Measurements from ENCODE around the gene TSC22D4.
"Not testable (repeated sequence)": the region's sequence is repeated elsewhere in the genome, so short reads cannot be mapped to it uniquely, and the experiment has no call there.

The TSC22D4 gene

DNA sequence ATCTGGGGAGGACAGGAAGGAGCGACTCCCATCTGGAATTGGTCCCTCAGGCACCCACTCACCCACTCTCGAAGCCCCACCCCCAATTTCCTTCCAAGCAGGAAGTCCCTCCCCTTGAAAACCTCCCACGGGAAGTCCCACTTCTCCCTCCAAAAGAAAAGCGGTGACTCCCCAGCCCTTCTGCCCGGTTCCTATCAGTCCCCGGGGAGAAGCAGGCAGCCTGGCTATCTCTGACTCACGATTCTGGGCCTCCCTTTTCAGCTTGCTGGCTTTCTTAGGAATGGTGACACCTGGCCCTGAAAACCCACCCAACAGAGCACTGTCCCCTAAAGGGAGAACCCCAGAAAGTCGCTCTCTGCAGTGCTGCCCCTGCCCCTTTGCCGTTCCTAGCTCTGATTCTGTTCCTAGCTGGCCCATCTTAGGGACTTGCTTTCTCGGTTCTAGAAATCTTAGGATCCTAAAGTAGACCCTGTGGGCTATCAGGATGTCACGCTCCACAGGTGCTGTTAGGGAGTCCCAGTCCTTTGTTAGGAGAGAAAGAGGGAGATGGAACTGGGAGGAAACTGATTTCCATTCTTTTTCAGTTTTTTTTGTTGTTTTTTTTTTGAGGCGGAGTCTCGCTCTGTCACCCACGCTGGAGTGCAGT is 6.0 kb downstream of the TSC22D4 start:
- no peak for DNase-seq (ENCODE audit: low read depth in 2 of 2)

DNA sequence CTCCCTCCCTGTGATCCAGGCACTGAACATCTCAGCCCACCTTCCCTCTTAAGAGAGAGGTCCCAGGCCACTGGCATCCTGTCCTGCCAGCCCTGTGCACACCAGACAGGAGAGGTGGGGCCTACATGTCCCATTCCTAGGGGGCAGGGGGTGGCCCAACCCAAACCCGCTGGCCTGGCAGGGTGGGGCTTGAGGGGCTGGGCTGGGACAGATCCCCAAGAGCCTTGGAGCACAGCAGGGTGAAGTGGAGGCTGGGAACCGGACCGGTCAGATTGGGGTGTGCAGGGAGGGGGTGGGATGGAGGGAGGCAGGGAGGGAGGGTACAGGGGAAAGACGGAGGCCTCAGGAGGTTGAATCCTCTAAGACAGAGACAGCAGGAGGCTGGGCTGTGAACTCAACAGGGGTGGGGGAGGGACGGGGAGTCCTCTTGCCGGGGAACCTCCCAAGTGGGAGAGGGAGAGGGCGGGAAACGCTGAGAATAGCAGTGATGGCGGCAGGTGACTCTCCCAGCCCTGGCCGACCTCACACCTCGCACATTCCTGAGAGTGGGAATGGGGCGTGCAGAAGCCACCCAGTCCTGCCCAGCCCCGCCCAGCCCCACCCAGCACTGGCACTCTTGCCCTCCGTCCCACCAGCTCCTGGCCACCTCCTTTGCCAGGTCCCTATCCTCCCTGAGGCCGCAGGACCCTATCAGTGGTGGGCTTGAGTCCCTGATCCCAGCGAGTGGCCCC is 6.7 kb downstream of the TSC22D4 start:
- DNase-seq (ENCODE audit: low read depth in 2 of 2): no peak

DNA sequence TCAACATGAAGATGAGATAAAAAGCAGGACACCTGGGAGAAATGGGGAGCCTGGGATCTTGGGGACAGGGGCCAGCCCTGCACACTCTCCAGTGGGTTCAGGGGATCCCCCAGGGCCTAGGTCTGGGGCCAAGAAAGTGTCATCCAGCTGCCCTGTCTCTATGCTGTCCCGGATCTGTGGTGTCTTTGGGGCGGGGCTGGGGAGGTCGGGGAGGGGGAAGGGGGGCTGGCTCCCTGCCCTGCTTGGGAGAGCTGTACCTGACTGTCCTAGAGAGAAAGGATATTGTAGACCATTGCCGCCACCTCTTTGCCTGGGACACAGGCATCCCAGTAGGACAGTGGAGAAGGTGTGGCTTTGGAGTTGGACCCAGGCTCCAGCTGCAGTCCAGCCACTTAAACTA is 8.0 kb downstream of the TSC22D4 start:
- no peak for DNase-seq (ENCODE audit: low read depth in 2 of 2)

DNA sequence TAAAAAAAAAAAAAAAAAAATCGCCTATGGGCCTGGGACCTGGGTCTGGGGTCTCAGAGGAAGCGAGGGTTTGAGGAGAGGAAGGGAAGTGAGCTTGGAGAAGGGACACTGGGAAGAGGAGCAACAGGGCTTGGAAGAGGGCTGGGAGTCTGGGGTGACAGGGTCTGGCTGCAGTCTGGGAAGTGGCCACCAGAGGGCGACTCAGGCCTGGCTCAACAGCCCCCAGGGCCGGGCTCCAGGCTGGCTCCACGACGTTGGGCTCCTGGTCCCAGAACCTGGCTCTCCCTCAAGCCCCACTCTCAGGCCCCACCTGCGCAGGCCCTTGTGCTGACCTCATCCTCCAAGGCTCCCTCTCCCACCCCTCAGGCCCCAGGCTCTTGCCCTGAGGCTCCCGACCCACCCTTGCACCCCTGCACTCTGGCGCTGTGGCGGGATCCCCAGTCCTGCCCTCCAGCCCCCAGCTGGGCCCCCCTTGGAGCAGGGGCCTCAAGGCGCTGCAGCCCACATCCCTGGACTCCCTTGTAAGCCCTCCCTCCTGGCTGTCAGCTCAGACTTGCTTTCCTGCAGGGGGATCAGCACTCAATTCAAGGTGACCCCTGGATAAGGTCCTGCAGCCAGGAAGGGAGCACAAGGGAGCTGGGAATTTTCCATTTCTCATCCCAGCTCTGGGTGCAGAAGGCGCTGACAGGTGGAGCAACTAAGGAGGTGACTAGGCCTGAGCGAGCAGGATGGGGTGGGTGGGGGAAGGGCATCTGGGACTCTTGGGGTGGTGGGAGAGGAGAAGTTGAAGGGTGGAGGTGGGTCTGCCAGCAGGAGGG is 9.6 kb downstream of the TSC22D4 start:
- DNase-seq (ENCODE audit: low read depth in 2 of 2): peak; percentile 50 to 71

DNA sequence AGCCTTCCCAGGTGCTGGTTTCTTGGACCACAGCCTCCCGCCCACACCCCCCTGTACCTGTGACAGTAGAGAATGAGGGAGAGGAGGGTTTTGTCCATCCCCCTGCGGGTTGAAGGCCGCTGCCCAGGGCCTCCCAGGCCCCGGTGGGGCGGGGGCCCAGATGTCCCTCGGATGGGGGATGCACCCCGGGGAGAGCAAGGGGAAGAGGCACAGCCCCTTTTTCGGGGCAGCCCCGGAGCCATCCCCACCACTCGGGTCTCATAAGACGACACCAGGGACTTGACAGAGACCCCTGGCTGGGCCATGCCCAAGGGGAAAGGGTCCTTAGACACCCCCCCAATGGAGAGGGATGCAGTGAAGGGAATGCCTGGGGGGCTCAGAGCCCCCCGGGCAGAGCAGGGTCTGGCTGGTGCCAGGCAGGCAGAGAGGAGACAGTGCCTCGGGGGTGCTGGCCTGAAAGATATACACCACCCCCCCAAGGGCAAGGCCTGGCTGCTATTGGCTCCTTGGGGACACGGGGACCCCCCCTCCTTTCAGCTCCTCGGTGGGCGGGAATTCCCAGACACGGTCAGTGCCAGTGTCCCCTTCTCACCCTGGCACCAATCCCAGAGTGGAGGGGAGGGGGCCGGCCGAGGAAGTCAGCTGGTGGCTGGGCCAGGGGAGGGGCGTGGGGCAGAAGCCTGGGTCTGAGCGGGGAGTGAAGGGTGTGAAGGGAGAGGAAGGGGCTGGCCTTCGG is 11.2 kb downstream of the TSC22D4 start:
- no peak for DNase-seq (ENCODE audit: low read depth in 2 of 2)

DNA sequence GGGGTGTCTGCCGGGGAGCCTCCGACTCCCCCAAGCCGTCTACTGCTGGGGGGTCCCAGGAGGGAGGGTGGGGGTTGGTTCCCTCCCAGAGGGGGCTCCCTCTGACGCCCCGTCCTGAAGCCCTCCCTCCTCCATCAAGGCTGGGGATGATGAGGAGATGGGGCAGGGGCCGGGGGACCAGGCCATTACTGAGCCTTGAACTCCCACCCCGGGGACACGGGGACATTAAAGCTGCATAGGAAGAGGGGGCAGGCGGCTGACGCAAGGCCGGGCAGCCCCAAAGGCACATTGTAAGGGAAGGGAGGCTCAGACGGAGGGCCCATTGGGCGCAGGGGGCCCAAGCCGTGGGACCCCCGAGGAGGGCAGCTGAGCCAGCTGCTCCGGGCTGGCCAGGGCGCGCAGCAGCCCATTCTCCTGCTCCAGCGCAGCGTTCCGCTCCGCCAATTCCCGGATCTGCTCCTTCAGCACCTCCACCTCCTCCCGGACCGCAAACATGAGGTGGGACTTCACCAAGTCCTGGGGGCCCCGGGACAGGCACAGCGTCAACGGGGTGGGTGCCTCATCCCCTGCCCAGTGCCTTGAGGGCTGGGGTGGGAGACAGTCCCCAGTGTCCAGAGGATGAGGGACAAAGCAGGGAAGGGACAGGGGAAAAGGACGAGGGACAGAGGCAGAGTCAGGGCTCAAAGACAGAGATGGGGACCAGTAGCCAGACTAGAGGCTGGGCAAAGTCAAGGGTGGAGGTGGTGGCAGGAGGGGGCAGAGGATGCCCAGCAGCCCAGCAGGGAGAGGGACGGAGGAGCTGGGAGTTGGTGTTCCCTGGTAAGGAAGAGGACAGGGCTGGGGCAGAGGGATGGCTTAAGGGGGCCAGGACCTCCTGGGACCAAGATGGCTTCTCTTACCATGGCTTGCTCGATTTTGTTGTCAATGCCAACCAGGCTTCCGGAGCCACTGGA is 12.1 kb downstream of the TSC22D4 start:
- no peak for DNase-seq (ENCODE audit: low read depth in 2 of 2)

DNA sequence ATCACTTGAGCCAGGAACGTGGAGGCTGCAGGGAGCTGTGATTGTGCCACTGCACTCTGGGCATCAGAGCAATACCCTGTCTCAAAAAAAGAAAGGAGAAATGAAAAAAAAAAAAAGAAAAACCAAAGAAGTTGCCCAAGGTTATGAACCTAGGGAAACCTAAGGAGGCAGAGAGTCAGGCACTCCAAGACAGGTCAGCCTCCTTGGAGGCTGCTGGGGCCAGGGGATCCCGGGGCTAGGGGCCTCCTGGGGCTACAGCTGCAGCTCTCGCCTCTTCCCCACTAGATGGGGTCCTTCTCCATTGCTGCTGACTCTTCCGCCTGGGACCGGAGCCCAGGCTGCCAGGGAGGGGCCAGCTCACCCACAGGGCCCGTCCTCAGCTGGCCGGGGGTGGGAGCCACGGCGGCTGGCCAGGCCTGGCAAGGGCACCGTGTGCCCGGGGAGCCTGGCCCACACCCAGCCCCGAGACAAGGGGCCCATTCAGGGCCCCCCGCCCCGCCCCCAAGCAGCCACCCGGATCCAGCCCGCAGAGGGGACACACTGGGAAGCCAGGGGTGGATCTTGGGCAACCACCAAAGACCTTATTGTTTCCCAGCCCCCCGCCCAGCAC is 13.2 kb downstream of the TSC22D4 start:
- no peak for DNase-seq (ENCODE audit: low read depth in 2 of 2)

DNA sequence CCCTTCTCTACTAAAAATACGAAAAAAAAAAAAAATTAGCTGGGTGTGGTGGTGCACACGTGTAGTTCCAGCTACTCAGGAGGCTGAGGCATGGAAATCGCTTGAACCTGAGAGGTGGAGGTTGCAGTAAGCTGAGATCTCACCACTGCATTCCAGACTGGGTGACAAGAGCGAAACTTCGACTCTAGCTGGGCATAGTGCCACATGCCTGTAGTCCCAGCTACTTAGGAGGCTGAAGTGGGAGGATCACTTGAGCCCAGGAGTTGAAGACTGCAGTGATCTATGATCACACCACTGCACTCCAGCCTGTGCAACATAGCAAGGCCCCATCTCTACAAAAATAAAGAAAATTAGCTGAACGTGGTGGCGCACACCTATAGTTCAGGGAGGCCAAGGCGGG is 13.7 kb downstream of the TSC22D4 start:
- DNase-seq (ENCODE audit: low read depth in 2 of 2): no peak

DNA sequence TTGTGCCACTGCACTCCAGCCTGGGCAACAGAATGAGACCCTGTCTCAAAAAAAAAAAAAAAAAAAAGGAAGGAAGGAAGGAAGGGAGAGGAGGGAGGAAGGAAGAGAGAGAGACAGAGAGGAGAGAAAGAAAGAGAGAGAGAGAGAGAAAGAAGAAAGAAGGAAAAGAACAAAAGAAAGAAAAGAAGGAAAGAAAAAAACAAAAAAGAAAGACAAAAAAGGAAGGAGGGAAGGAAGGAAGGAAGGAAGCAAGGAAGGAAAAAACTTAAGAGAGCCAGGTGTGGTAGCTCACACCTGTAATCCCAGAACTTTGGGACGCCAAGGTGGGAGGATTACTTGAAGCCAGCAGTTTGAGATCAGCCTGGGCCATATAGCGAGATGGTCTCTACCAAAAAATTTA is 14.2 kb downstream of the TSC22D4 start:
- DNase-seq (ENCODE audit: low read depth in 2 of 2): no peak

DNA sequence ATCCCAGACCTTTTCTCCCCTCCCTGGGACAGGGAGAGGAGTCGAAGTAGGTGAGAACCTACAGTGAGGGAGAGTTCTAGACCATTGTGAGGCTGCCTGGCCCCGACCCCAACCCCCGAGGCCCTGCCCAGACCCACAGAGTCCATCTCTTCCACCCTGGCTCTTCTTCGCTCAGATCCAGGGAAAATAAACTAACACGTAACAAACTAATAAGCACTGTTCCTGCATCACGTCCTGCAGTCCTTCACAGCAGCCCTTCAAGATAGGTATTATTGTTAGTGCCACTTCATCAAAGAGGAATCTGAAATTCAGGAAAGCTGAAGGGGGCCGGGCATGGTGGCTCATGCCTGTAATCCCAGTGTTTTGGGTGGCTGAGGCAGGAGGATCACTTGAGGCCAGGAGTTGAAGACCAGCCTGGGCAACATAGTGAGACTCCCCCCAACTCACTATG is 14.8 kb downstream of the TSC22D4 start, which contains the start of gene SPACDR:
Gene SPACDR, minus strand, starts transcription at position 51 of the 451 bp plus-strand sequence. CDS start 235 bp downstream, outside the sequence.
- no peak for DNase-seq (ENCODE audit: low read depth in 2 of 2)

DNA sequence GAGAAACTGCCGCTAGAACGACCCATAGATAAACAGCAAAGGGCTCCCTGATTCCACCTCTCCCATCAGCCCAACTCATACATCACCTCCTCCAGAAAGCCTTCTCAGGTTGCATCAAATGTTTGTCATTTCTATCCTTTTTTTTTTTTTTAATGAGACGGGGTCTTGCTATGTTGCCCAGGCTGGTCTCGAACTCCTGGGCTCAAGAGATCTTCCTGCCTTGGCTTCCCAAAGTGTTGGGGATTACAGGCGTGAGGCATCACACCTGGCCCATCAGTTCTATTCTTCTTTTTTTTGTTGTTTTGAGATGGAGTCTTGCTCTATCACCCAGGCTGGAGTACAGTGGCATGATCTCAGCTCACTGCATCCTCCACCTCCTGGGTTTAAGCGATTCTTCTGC is 22.0 kb downstream of the TSC22D4 start:
- DNase-seq (ENCODE audit: low read depth in 2 of 2): no peak

DNA sequence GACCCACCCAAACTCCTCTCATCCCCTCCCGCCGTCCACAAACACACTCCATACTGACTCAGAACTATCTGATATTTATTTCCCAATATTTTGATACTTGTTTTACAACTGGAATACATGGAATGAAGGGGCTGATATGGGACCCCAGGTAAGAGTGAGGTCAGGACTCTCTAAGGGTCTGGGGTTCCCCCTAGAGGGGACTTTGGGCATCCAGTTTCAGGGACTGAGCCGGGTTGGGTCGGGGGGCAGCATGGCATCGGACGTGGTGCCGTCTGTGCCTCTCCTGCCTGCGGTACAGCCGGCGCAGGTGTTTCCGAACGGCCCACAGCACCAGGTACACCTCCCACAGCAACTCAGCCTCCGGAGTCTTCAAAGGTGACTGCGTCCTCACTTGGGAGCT is 22.5 kb downstream of the TSC22D4 start:
- DNase-seq (ENCODE audit: low read depth in 2 of 2): no peak

DNA sequence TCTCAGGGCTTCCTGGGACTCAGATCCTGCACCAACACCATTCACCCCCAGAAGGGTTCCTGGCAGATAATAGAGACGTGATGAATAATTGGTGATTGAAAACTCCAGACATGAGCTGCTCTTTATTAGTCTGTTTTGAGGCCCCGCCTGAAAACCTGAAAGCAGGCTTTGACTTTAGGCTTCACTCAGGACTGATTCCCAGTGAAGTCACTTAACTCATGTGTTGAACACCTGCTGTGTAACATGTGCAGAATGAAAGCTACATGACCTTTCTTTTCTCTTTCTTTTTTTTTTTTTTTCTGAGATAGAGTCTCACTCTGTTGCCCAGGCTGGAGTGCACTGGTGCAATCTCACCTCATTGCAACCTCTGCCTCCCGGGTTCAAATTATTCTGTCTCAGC is 23.8 kb downstream of the TSC22D4 start:
- DNase-seq (ENCODE audit: low read depth in 2 of 2): no peak

DNA sequence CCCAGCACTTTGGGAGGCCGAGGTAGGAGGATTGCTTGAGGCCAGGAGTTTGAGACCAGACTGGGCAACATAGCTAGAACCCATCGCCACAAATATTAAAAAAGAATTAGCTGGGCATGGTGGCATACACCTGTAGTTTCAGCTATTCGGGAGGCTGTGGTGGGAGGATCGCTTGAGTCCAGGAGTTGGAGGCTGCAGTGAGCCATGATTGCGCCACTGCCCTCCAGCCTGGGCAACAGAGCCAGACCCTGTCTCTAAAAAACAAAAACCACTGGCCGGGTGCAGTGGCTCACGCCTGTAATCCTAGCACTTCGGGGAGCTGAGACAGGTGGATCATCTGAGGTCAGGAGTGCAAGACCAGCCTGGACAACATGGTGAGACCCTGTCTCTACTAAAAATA is 25.2 kb downstream of the TSC22D4 start:
- not testable (repeated sequence) for DNase-seq (ENCODE audit: low read depth in 2 of 2)

DNA sequence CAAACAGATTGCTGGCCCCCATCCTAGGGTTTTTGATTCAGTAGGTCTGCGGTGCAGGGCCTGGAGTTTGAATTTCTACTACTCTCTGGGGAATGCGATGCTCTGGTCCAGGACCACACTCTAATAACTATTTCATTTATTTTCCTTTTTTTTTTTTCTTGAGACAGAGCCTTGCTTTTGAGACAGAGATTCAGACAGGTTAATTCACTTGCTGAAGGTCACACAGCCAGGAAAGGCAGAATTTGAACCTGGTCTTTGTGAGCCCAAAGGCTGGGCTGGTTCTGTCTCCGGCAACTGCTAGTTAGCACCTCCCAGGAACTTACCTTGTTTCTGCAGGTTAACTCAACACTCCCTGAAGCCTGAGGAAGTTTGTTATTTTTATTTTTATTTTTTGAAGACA is 26.5 kb downstream of the TSC22D4 start:
- no peak for DNase-seq (ENCODE audit: low read depth in 2 of 2)

DNA sequence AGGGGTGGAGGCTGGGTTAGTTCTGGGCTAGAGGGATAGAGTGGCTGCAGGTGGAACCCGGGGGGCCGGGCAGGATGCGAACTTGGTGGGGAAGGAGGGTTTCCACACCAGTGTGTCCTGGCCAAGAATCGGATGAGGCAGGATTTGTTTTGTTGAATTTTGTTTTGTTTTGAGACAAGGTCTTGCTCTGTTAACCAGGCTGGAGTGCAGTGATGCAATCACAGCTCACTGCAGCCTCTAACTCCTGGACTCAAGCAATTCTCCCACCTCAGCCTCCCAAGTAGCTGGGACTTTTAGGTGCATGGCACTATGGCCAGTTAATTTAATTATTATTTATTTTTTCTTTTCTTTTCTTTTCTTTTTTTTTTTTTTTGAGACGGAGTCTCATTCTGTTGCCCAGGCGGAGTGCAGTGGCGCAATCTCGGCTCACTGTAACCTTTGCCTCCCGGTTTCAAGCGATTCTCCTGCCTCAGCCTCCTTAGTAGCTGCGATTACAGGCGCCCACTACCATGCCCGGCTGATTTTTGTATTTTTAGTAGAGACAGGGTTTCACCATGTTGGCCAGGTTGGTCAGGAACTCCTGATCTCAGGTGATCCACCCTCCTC is 29.7 kb downstream of the TSC22D4 start:
- DNase-seq (ENCODE audit: low read depth in 2 of 2): no peak

DNA sequence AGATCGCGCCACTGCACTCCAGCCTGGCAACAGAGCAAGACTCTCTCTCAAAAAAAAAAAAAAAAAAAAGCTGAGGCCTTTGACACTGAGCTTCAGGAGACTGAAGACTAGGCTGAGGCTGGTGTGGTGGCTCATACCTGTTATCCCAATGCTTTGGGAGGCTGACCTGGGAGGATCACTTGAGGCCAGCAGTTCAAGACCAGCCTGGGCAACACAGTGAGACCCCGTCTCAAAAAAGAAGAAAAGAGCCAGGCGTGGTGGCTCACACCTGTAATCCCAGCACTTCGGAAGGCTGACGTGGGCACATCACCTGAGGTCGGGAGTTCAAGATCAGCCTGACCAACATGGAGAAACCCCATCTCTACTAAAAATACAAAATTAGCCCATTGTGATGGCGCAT is 31.7 kb downstream of the TSC22D4 start:
- DNase-seq (ENCODE audit: low read depth in 2 of 2): not testable (repeated sequence)

DNA sequence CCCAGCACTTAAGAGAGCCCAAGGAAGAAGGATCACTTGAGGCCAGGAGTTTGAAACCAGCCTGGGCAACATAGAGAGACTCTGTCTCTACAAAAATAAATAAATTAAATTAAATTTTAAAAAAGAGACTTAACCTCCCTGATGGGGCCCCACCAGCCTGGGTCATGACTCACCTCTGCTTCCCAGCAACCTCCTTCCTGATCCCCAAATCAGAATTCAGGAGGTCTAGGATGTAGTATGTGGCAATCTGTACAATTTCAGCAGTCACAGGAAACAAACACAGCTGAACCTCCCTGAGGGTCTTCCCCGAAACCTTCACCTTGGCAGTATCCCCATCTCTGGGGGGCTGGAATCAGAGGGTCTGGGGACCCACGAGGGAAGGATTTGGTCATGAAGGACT is 33.0 kb downstream of the TSC22D4 start:
- DNase-seq (ENCODE audit: low read depth in 2 of 2): no peak

DNA sequence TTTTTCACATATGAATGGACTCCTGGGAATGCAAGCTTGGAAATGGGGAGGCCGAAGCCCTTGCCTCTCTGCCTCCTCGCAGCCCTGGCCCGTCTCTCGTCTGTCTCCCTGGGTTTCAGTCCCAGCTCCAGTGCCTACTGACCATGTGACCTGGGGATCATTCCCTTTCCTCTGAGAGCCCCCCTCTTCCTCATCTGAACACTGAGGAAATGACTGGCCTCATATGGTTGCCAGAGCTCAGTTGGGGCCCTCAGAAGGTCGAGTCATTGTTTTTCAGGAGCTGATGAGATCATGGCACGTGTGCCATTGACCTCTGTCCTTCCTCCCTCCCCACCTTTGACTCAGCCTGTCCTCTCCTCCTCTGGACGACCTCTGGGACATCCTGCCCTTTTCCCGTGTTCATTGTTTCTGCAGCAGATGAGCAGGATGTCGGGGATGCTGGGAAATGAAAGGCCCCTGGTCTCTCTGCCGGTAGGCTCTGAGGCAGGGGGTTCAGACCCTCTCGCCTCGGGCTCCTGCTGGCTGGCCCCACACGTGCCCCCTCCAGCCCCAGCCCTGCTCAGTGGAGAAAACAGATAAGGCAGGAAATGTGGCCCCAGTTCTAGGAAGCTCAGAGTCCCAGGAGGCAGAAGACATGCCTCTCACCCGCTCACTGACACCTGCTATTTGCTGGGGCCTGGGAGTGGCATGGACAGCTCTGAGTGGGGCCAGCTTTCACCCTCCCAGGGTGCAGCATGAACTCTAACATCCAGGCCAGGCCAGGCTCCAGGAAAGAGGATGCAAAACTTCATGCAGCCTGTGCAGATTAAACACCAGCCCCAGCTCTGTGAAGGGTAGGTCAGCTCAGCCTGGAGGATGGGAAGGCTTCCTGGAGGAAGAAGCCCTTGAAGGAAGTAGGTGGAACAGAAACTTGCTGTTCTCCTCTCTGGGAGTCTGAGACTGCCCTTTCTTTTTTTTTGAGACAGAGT is 34.4 kb downstream of the TSC22D4 start:
- no peak for DNase-seq (ENCODE audit: low read depth in 2 of 2)

Data from stimulated activated CD4-positive, alpha-beta T cell treated with anti-CD3 and anti-CD28 coated beads, Interleukin-15, amount 100 ng/mL, for 48 hours (primary cell).